GM21619 (cell line): ENCODE results near the gene VEZF1.
A peak's percentile ranks its signal among the peaks of the same experiment; 100 is the strongest.

ENCODE experiments used
- ATAC-seq: cut with Tn5 transposase; IDR thresholded peaks from one replicate; pipeline ENCODE4 v1.9.1; 2021; ENCODE audit not compliant: unreplicated experiment

Gene VEZF1

GRCh38 chr17:57999496-58000017 is 11.5 kb upstream of the VEZF1 start:
- ATAC-seq = no peak

- no peak for ATAC-seq
Observed at GRCh38 chr17:57999010-57999495, 11.0 kb upstream of the VEZF1 start.

GRCh38 chr17:57997085-57997809 is 9.2 kb upstream of the VEZF1 start:
- no peak for ATAC-seq

- peak; percentile 56 for ATAC-seq
Observed at GRCh38 chr17:57995076-57995956, 7.3 kb upstream of the VEZF1 start.

GRCh38 chr17:57994436-57994835 is 6.4 kb upstream of the VEZF1 start:
- ATAC-seq = no peak

GRCh38 chr17:57993471-57994365 is 5.7 kb upstream of the VEZF1 start:
- ATAC-seq = no peak

GRCh38 chr17:57991537-57991936 is 3.5 kb upstream of the VEZF1 start:
- ATAC-seq = no peak

- ATAC-seq = no peak
Observed at GRCh38 chr17:57990037-57990436, 2.0 kb upstream of the VEZF1 start.

- peak; percentile 69 for ATAC-seq
Observed at GRCh38 chr17:57988301-57989250, 522 bp upstream of the VEZF1 start.

GRCh38 chr17:57986841-57987580 is 1.0 kb downstream of the VEZF1 start:
- ATAC-seq = peak; percentile 15

GRCh38 chr17:57985675-57985974 is 2.4 kb downstream of the VEZF1 start:
- ATAC-seq = no peak

- no peak for ATAC-seq
Observed at GRCh38 chr17:57984936-57985674, 2.9 kb downstream of the VEZF1 start.

GRCh38 chr17:57984261-57984890 is 3.7 kb downstream of the VEZF1 start:
- ATAC-seq = no peak

GRCh38 chr17:57983446-57983845 is 4.6 kb downstream of the VEZF1 start:
- ATAC-seq = no peak

- no peak for ATAC-seq
Observed at GRCh38 chr17:57982452-57983170, 5.4 kb downstream of the VEZF1 start.

GRCh38 chr17:57980522-57980921 is 7.5 kb downstream of the VEZF1 start:
- ATAC-seq = no peak

GRCh38 chr17:57979076-57979475 is 9.0 kb downstream of the VEZF1 start:
- no peak for ATAC-seq
